Astrocyte (in vitro differentiated cells and primary cell): ENCODE results near the gene IFNGR2.

Source experiments
- CTCF ChIP-seq: IDR thresholded peaks from 2 replicates; pipeline ENCODE4 v1.5.1; 2011; ENCODE audit warnings: low read depth, mild to moderate bottlenecking, inconsistent platforms, low read length, moderate library complexity; ENCODE audit not compliant: insufficient read depth
- EZH2 ChIP-seq: IDR thresholded peaks from 2 replicates; pipeline ENCODE4 v1.6.1; 2012; ENCODE audit warnings: mild to moderate bottlenecking, low read length, inconsistent platforms; ENCODE audit not compliant: insufficient read depth

DNA sequence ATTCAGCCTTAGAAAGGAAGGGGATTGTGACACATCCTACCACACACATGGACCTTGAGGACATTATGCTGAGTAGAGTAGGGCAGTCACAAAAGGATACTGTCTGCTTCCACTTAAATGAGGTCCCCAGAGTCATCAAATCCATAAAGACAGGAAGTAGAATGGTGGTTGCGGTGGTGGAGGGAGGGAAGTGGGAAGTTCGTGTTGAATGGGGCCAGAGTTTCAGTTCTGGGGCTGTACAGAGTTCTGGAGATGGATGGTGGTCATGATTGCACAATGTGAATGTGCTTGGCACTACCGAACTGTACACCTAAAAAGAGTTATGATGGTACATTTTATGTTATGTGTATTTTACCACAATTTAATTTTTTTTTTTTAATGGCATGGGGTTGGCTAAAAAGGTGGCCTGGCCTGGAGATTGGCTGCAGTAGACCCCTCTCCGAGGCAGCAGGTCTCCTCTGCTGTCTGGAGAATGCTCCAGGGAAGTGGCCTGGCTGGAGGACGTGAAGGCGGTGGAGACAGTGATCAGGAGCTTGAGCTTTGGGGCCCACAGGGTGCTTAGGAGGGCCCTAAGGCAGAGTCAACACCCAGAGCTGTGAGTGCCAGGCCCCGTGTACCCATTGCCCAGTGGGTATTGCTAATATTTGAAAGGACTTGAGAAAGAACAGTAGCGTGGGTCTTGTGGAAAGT is 30.4 kb downstream of the IFNGR2 start:
- TF ChIP-seq CTCF (no peak), EZH2 (no peak)
